ENCODE results near the gene ADH1A.
"Not testable (repeated sequence)": the region's sequence is repeated elsewhere in the genome, so short reads cannot be mapped to it uniquely, and the experiment has no call there.

Gene ADH1A

DNA sequence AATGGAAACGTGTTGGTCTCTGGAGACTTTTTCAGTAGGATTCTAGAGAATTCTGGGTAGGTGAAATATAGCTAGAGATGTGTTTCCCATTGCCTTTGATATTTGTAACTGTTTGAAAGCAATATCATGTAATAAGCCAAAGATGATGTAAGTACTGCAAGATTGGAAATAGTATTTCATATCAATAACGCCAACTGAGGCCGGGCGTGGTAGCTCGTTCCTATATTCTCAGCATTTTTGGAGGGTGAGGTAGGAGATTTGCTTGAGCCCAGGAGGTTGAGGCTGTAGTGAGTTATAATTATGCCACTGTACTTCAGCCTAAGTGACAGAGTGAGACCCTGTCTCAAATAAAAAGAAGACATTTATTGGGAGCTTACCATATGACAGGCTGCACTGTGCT lies 9.5 kb downstream of the ADH1A start:
- no peak for DNase-seq (ENCODE audit: low read depth)

DNA sequence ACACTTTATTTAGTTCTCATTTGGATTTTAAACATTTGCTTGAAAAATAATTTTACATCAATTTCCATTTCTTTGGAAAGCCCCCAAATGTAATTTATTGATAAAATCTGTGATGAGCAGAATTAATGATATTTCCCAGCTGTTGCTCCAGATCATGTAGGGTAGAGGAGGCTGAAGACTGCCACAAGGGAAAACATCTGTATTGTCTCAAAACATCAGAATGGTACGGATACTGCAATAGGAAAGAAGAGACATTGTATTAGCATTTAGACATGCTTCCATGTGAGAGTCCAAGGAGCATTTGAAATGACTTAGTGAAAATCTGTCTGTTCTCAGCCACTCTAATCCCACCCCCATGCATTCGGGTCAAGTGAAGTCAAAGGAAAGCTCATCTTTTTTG lies 14.4 kb downstream of the ADH1A start:
- DNase-seq (ENCODE audit: low read depth) = no peak

DNA sequence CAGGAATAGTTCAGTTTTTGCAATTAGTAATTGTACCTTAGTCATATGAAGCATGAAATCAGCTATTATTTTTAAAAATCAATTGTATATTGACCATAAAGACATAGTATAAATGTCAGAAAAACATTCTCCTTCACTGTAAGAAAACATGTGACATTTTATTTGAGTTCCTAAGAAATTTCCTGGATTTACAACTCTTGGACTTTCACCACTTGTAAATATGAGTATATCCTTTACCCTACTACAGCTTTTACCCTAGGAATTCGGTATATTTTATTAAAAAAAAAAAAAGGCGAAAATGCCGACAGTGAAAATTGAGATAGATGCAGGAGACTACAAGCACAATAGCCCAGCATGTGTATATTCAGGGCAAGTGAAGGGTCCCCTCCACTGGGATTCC lies 14.9 kb downstream of the ADH1A start:
- no peak for DNase-seq (ENCODE audit: low read depth)

DNA sequence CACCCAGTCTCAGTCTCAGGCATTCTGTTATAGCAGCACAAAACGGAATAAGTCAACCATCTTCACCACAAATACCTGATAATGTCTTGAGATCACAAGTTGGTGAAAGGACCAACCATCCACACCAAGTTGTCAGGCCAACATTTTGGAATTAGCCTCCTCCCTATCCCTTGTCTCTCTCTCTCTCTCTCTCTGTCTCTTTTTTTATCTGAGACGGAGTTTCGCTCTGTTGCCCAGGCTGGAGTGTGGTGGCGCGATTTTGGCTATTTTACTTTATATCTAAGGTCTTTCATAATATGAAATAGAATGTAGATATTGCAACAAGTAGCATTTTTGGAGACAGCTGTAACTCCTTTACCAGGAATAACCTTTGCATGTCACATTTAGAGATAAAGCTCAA lies 15.7 kb downstream of the ADH1A start:
- DNase-seq (ENCODE audit: low read depth) = no peak

DNA sequence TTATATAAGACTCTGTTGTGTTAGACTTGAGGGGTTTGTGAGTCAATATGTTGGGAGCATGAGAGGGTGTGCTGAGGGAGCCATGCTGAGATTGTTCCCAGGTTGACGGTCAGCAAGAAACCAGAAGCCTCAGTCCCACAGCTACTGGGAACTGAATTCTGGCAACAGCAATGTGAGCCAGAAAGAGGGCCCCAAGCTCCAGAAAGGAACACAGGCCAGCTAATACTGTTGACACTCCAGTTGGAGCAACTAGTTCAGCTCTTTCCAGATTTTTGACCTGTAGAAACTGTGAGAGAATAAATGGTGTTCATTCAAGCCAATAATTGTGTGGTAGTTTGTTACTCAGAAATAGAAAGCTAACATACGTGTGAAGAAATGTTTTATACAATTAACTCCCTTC lies 17.1 kb downstream of the ADH1A start:
- DNase-seq (ENCODE audit: low read depth) = no peak

DNA sequence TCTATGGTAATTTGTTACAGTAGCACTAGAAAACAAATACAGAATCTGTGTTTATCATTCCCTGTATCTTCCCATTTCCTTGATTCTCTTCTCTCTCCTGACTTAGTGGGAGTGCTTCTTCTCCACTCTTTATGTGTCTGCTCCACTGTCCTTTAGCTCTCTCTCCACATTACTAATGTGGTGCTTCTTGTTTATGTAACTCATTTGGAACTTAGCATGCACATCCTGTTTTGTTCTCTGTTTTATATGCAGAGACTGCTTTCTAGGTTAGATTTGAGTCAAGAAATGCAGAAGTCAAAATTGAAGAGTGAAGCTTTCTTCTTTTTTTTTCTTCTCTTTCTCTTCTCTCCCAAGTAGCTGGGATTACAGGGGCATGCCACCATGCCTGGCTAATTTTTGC lies 25.9 kb downstream of the ADH1A start:
- no peak for DNase-seq (ENCODE audit: low read depth)

DNA sequence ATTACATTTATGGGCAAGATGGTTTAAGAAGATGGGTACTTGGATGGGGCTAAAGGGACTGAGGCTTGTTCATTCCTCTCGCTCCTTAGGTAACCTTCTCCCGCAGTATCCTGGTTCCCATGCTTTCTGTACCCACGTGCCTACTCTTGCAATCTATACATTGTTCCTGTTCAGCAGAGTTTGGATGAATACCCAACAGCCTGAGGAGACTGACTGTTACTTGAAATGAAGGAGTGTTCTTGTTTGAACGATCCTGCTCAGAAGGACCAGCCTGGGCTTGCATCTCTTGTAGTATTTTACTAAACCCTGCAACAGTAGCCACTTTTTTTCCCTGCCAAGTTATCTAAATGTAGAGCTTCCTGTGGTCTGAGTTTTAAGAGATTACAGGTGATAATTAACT lies 38.0 kb downstream of the ADH1A start:
- no peak for DNase-seq (ENCODE audit: low read depth)

DNA sequence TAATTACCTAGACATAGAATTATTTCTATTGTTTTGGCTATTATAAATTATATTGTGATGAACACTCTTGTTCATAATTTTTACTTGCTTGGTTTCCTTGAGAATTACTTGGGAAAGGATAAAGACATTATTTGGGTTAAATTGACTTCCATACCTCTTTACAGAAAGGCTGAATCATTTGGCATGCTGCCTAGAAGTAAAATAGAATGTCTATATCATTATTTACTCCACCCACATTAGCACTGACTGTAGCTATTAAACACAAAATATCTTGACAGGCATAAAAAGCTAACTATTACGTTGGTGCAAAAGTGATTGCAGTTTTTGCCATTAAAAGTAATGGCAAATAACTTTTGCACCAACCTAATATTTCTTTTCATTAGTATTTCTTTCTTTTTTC lies 42.1 kb downstream of the ADH1A start:
- no peak for DNase-seq (ENCODE audit: low read depth)

DNA sequence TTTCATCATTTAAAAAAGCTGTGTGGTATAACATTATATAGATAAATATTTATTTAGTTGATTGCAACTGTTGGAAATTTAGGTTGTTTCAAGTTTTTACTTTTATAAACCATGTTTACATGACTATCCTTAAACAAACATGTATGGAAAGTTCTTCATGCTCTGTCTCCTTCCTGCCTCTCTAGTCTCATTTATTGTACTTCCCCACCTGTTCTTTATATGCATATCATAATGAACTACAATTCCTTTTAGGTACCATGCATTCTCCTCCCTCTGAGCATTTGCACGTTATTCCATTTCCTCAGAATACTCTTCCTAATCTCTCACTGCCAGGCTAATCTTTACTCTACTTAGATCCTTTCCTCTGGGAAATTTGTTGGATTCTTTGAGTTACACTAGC lies 54.8 kb downstream of the ADH1A start:
- DNase-seq (ENCODE audit: low read depth) = no peak

DNA sequence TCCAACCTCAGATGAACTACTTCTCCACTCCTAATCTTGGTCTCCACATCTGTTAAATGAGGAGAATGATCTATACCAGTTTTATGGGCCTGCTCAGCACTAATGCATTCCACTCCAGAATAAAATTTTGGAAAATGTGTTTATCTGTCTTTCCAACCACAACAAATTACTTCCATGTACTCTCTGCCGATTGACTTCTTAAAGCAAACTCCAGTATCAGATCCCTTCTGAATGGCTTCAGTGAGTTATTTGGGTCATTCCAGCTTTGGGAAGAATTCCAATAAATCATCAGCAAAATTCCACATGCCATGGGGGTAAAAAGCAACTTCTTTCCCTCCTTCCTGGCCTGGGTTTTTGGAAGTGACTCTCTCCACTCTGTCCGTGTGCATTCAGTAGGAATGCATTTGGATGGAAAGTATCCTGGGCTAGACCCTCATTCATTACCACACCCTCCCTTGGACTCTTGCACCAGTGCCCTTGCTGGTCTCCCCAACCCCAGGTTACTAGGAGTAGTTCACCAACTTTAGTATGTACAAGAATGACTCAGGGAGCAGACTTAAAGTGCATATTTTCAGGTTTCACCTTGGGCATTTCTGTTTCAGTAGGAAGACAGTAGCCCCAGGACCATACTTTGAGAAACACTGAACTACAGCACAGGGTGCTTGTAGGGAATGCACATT lies 56.3 kb downstream of the ADH1A start:
- DNase-seq (ENCODE audit: low read depth) = peak; percentile 3

DNA sequence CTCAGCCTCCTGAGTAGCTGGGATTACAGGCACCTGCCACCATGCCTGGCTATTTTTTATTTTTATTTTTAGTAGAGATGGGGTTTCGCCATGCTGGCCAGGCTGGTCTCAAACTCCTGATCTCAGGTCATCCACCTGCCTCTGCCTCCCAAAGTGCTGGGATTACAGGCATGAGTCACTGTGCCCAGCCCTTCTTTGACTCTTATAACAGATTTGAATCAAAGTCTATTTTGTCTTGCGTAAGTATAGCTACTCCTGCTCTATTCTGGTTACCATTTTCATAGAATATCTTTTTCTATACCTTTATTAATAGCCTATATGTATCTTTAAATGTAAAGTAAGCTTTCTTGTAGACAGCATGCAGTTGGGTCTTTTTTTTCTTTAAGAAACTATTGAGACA lies 57.4 kb downstream of the ADH1A start:
- DNase-seq (ENCODE audit: low read depth) = not testable (repeated sequence)

DNA sequence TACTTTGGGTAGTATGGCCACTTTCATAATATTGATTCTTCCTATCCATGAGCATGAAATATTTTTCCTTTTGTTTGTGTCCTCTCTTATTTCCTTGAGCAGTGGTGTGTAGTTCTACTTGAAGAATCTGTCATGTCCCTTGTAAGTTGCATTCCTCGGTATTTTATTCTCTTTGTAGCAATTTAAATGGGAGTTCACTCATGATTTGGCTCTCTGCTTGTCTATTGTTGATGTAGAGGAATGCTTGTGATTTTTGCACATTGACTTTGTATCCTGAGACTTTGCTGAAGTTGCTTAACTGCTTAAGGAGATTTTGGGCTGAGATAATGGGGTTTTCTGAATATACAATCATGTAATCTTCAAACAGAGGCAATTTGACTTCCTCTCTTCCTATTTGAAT lies 62.1 kb downstream of the ADH1A start:
- DNase-seq (ENCODE audit: low read depth) = not testable (repeated sequence)

DNA sequence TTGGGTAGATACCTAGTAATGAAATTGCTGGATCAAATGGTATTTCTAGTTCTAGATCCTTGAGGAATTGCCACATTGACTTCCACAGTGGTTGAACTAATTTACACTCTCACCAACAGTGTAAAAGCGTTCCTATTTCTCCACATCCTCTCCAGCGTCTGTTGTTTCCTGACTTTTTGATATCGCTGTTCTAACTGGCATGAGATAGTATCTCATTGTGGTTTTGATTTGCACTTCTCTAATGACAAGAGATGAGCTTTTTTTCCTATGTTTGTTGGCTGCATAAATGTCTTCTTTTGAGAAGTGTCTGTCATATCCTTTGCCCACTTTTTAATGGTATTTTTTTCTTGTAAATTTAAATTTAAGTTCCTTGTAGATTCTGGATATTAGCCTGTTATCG lies 63.1 kb downstream of the ADH1A start:
- DNase-seq (ENCODE audit: low read depth) = not testable (repeated sequence)

Measured in GM04503 (cell line).